Mesenchymal stem cell (in vitro differentiated cells and primary cell): ENCODE data around the gene DOCK10.
A peak's percentile ranks its signal among the peaks of the same experiment; 100 is the strongest.

Experiments used
- DNase-seq: peaks from one replicate; pipeline ENCODE4 v3.0.0-alpha.2; 2013
- H2AFZ ChIP-seq: one replicate; pipeline ENCODE4 v1.6.1; 2013; ENCODE audit warnings: low read depth, mild to moderate bottlenecking, control low read depth, inconsistent platforms, low read length, moderate library complexity
- H2AK5ac ChIP-seq: 2 replicates; pipeline ENCODE4 v1.6.1; 2013; ENCODE audit warnings: low read length, moderate library complexity, mild to moderate bottlenecking, inconsistent platforms; ENCODE audit not compliant: severe bottlenecking
- H2BK120ac ChIP-seq: one replicate; pipeline ENCODE4 v1.6.1; 2013; ENCODE audit warnings: low read depth, mild to moderate bottlenecking, inconsistent platforms, low read length, moderate library complexity
- H2BK12ac ChIP-seq, 2 experiments: one replicate each; pipeline ENCODE4 v1.6.1; 2013; ENCODE audit warnings: inconsistent platforms in 2 of 2, low read length in 2 of 2, mild to moderate bottlenecking in 2 of 2, moderate library complexity in 2 of 2, control low read depth in 1 of 2
- H2BK15ac ChIP-seq: one replicate; pipeline ENCODE4 v1.6.1; 2013; ENCODE audit warnings: mild to moderate bottlenecking, low read depth, inconsistent platforms; ENCODE audit not compliant: poor library complexity, severe bottlenecking
- H2BK5ac ChIP-seq: 2 replicates; pipeline ENCODE4 v1.6.1; 2013; ENCODE audit warnings: low read depth, mild to moderate bottlenecking, low read length, control low read depth, inconsistent platforms; ENCODE audit not compliant: poor library complexity, severe bottlenecking
- H3K14ac ChIP-seq, 2 experiments: one replicate each; pipeline ENCODE4 v1.6.1; 2013; ENCODE audit warnings: inconsistent platforms in 2 of 2, low read length in 2 of 2, control low read depth in 1 of 2, mild to moderate bottlenecking in 1 of 2, moderate library complexity in 1 of 2
- H3K18ac ChIP-seq, 2 experiments: one replicate each; pipeline ENCODE4 v1.6.1; 2013; ENCODE audit warnings: inconsistent platforms in 2 of 2, low read length in 2 of 2, control low read depth in 1 of 2, low read depth in 1 of 2, mild to moderate bottlenecking in 1 of 2
- H3K23ac ChIP-seq, 2 experiments: one replicate each; pipeline ENCODE4 v1.6.1; 2013; ENCODE audit warnings: inconsistent platforms in 2 of 2, low read length in 2 of 2, mild to moderate bottlenecking in 2 of 2, moderate library complexity in 2 of 2, control low read depth in 1 of 2
- H3K27ac ChIP-seq: 2 replicates; pipeline ENCODE4 v1.5.1; 2013; ENCODE audit warnings: mild to moderate bottlenecking, moderate library complexity, low read length, control low read depth, inconsistent platforms; ENCODE audit not compliant: poor library complexity, severe bottlenecking
- H3K27me3 ChIP-seq, 2 experiments: 2 replicates each; pipeline versions ENCODE4 v1.6.1 to v1.7.0; 2013; ENCODE audit warnings: low read length in 2 of 2, mild to moderate bottlenecking in 2 of 2, moderate library complexity in 2 of 2, control low read depth in 1 of 2, inconsistent platforms in 1 of 2; ENCODE audit not compliant: control insufficient read depth in 1 of 2, insufficient read depth in 1 of 2
- H3K36me3 ChIP-seq, 2 experiments: 2 replicates each; pipeline versions ENCODE4 v1.6.1 to v1.7.0; 2013; ENCODE audit warnings: low read length in 2 of 2, control low read depth in 1 of 2, inconsistent platforms in 1 of 2, low read depth in 1 of 2, mild to moderate bottlenecking in 1 of 2; ENCODE audit not compliant: insufficient read depth in 2 of 2, control insufficient read depth in 1 of 2
- H3K4ac ChIP-seq, 2 experiments: one replicate each; pipeline ENCODE4 v1.6.1; 2013; ENCODE audit warnings: inconsistent platforms in 2 of 2, low read length in 2 of 2, mild to moderate bottlenecking in 2 of 2, moderate library complexity in 2 of 2, control low read depth in 1 of 2, low read depth in 1 of 2
- H3K4me1 ChIP-seq: 2 replicates; pipeline ENCODE4 v1.6.1; 2013; ENCODE audit warnings: low read depth, low read length, control low read depth; ENCODE audit not compliant: control insufficient read depth, insufficient read depth
- H3K4me2 ChIP-seq: 2 replicates; pipeline ENCODE4 v1.6.1; 2013; ENCODE audit warnings: low read length, mild to moderate bottlenecking, inconsistent platforms; ENCODE audit not compliant: poor library complexity, severe bottlenecking
- H3K4me3 ChIP-seq, 2 experiments: 2 replicates each; pipeline versions ENCODE4 v1.5.1 to v1.7.0; 2013; ENCODE audit warnings: low read length in 2 of 2, mild to moderate bottlenecking in 2 of 2, control low read depth in 1 of 2, low read depth in 1 of 2; ENCODE audit not compliant: insufficient read depth in 1 of 2
- H3K79me1 ChIP-seq: replicated peaks from 2 replicates; pipeline ENCODE4 v1.6.1; 2013; ENCODE audit warnings: mild to moderate bottlenecking, control low read depth, low read length, inconsistent platforms; ENCODE audit not compliant: poor library complexity, severe bottlenecking
- H3K9ac ChIP-seq: 2 replicates; pipeline ENCODE4 v1.7.0; 2013; ENCODE audit warnings: mild to moderate bottlenecking, low read length, moderate library complexity
- H3K9me3 ChIP-seq: 2 replicates; pipeline ENCODE4 v1.7.0; 2013; ENCODE audit warnings: mild to moderate bottlenecking, low read length; ENCODE audit not compliant: control insufficient read depth
- H4K8ac ChIP-seq: one replicate; pipeline ENCODE4 v1.6.1; 2013; ENCODE audit warnings: inconsistent platforms, mild to moderate bottlenecking, low read length, moderate library complexity
- H4K91ac ChIP-seq: one replicate; pipeline ENCODE4 v1.6.1; 2013; ENCODE audit warnings: mild to moderate bottlenecking, low read length, inconsistent platforms
- WGBS: methylation state at CpG from one replicate; pipeline ENCODE4 v1.1.7; 2013; ENCODE audit warnings: mixed read lengths; 5-methylcytosine and 5-hydroxymethylcytosine counted together

DOCK10 gene

DNA sequence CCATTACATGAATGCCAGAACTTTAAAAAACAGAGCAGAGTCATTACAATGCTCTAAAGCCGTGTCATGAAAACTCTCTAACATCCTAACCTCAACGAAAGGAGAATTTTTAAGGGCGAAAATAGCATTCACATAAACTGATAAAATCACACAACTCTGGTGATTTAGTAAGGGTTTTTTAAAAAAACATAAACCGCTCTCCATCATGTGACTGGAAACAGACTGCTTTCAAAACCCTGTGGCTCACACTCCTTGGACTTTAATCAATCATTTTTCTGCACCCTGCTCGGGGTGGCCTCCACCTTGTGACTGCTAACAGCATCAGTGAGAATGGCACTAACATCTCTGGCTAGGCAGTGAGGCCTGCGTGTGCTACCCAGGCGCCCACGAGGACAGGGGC is 12.1 kb downstream of the DOCK10 start:
- Histone ChIP-seq H3K4me3 (no peak overlapping the region), H3K27ac (no peak overlapping the region), H3K4me2 (no peak overlapping the region), H2AK5ac (no peak overlapping the region), H4K91ac (no peak overlapping the region), H2BK15ac (no peak overlapping the region), H3K14ac (no peak overlapping the region), H3K4me1 (peaks cover 6% of the 10 kb centered on the region), H3K23ac (no peak overlapping the region), H4K8ac (peak overlapping the region; percentile 27), H3K4ac (no peak overlapping the region), H2BK12ac (no peak overlapping the region), H3K18ac (no peak overlapping the region), H2BK5ac (no peak overlapping the region), H3K79me1 (peaks cover 27% of the 10 kb centered on the region), H3K36me3 (no peaks in the 10 kb centered on the region), H3K27me3 (no peaks in the 10 kb centered on the region), H3K9me3 (no peaks in the 10 kb centered on the region), H3K9ac (no peak overlapping the region), H2BK120ac (no peak overlapping the region), H2AFZ (no peak overlapping the region)
- DNase-seq = no peak
- WGBS = 94% methylated on average over 8 of the region's 8 CpGs

DNA sequence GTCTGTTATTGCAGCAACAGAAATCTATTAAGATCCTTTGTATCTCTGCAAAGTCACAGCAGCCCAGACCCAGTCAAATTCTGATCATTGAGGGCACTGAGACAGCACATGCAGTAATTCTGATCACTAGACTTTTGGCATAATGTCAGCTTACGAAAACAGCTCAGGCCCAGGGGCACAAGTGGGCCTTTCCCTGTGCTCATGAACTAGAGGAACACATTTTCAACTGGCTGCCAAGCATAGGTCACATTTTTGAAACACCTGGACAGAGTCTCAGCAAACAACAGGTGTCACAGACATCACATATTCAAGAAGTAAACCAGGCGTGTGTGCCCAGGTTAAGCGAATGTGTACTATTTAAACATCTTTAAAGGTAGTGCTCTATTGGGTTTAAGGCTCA is 13.7 kb downstream of the DOCK10 start:
- Histone ChIP-seq H2AFZ (no peak overlapping the region), H3K4me3 (no peak overlapping the region), H3K23ac (no peak overlapping the region), H2BK15ac (no peak overlapping the region), H4K8ac (no peak overlapping the region), H3K4ac (no peak overlapping the region), H3K18ac (no peak overlapping the region), H3K27me3 (no peaks in the 10 kb centered on the region), H3K9me3 (no peaks in the 10 kb centered on the region), H3K27ac (no peak overlapping the region), H2BK12ac (no peak overlapping the region), H2AK5ac (no peak overlapping the region), H3K36me3 (no peaks in the 10 kb centered on the region), H3K79me1 (peaks cover 21% of the 10 kb centered on the region), H4K91ac (no peak overlapping the region), H3K4me1 (peaks cover 6% of the 10 kb centered on the region), H2BK120ac (no peak overlapping the region), H2BK5ac (no peak overlapping the region), H3K9ac (no peak overlapping the region), H3K4me2 (no peak overlapping the region), H3K14ac (no peak overlapping the region)
- DNase-seq = no peak
- WGBS = 100% methylated on average over 1 of the region's 3 CpGs

DNA sequence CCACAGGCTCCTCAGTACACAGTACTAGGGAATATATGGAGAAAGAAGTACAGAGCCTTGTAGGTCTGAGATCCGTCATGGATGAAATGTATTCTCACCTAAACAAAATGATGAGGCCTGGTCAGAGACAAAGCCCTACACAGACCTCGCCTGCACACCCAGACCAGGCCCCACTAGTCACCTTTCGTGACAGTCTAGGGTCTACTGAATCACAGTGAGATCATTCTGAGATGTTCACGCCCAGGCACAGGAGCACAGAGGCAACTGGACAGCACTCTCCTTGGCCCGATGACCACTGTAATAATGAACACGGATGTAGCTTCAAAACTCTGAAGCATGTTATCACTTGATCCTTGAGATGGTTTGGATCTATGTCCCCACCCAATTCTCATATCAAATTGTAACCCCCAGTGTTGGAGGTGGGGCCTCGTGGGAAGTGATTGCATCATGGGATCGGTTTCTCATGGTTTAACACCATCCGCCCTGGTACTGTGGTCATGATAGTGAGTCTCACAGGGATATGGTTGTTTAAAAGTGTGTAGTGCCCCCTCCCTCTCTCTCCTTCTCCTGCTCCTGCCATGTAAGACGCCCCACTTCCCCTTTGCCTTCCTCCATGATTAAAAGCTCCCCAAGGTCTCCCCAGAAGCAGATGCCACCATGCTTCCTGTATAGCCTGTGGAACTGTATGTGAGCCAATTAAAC is 15.1 kb downstream of the DOCK10 start:
- 95% methylated on average over 7 of the region's 10 CpGs for WGBS
- no peaks in the 10 kb centered on the region for H3K27me3 ChIP-seq
- H4K8ac ChIP-seq = no peak overlapping the region
- H3K4ac ChIP-seq = peak overlapping the region in 1 of 2 experiments; percentile 5
- H3K14ac ChIP-seq = no peak overlapping the region
- no peak overlapping the region for H2BK5ac ChIP-seq
- no peak overlapping the region for H3K27ac ChIP-seq
- peak overlapping the region in 1 of 2 experiments; percentile 56 for H3K18ac ChIP-seq
- peaks cover 21% of the 10 kb centered on the region for H3K79me1 ChIP-seq
- peaks cover 6% of the 10 kb centered on the region for H3K4me1 ChIP-seq
- H3K4me3 ChIP-seq = no peak overlapping the region
- H4K91ac ChIP-seq = no peak overlapping the region
- no peak overlapping the region for H3K23ac ChIP-seq
- no peak overlapping the region for H2BK120ac ChIP-seq
- no peak overlapping the region for H3K4me2 ChIP-seq
- no peaks in the 10 kb centered on the region for H3K9me3 ChIP-seq
- no peaks in the 10 kb centered on the region for H3K36me3 ChIP-seq
- no peak for DNase-seq
- H3K9ac ChIP-seq = no peak overlapping the region
- peak overlapping the region; percentile 52 for H2AK5ac ChIP-seq
- no peak overlapping the region for H2AFZ ChIP-seq
- H2BK12ac ChIP-seq = peak overlapping the region in 1 of 2 experiments; percentile 92
- no peak overlapping the region for H2BK15ac ChIP-seq

DNA sequence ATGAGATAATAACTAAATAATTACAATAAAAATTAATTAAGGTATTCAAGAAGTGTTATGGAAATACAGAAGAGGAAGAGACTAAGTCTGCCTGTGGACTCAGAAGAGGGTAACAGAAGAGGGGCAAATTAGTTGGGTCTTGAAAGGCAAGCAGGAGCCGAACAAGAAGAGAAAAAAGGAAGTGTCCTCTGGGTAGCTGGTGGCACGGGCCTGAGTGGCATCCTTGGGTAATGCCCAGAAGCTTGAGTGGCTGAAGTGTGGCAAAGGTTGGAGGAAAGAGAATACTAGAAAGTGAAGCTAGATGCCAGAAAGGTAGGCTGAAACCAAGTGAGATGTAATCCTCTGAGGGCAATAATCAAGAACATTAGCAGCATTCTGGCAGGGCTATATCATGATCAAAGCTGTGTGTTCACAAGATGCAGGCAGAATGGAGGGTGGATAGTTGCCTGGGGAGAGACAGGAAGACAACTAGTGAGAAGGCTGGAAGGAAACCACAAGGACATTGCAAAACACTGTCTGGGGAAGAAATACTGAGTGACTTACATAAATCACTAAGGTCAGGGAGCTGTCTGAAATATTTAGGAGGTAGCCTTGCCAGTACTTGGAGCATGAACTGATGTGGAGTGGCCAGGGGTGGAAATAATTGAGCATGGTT is 16.2 kb downstream of the DOCK10 start:
- no peak overlapping the region for H4K91ac ChIP-seq
- no peak overlapping the region for H3K4me2 ChIP-seq
- DNase-seq = peak; percentile 77
- H3K4me1 ChIP-seq = peaks cover 6% of the 10 kb centered on the region
- no peak overlapping the region for H3K9ac ChIP-seq
- no peak overlapping the region for H2BK5ac ChIP-seq
- H3K36me3 ChIP-seq = no peaks in the 10 kb centered on the region
- no peaks in the 10 kb centered on the region for H3K9me3 ChIP-seq
- peak overlapping the region; percentile 25 for H3K27ac ChIP-seq
- H2BK12ac ChIP-seq = peak overlapping the region; percentile 73 to 75
- no peak overlapping the region for H2AFZ ChIP-seq
- H3K27me3 ChIP-seq = no peaks in the 10 kb centered on the region
- no peak overlapping the region for H3K4me3 ChIP-seq
- peak overlapping the region; percentile 19 for H2AK5ac ChIP-seq
- H3K23ac ChIP-seq = no peak overlapping the region
- H3K79me1 ChIP-seq = peaks cover 14% of the 10 kb centered on the region
- 71% methylated on average over 2 of the region's 2 CpGs for WGBS
- H3K18ac ChIP-seq = peak overlapping the region in 1 of 2 experiments; percentile 64
- H2BK120ac ChIP-seq = no peak overlapping the region
- no peak overlapping the region for H2BK15ac ChIP-seq
- H4K8ac ChIP-seq = no peak overlapping the region
- no peak overlapping the region for H3K4ac ChIP-seq
- H3K14ac ChIP-seq = no peak overlapping the region
